ENCODE measurements around the gene WDR72. TPM values are rescaled to one million over a fixed set of nuclear protein-coding genes. Genes with fewer than 3 reads are reported as not detected.
"Not testable (repeated sequence)": the region's sequence is repeated elsewhere in the genome, so short reads cannot be mapped to it uniquely, and the experiment has no call there.

Gene WDR72
- total RNA-seq, 4 donors from 2014 or later, result 87.7 to 110 (median 98.6) TPM

DNA sequence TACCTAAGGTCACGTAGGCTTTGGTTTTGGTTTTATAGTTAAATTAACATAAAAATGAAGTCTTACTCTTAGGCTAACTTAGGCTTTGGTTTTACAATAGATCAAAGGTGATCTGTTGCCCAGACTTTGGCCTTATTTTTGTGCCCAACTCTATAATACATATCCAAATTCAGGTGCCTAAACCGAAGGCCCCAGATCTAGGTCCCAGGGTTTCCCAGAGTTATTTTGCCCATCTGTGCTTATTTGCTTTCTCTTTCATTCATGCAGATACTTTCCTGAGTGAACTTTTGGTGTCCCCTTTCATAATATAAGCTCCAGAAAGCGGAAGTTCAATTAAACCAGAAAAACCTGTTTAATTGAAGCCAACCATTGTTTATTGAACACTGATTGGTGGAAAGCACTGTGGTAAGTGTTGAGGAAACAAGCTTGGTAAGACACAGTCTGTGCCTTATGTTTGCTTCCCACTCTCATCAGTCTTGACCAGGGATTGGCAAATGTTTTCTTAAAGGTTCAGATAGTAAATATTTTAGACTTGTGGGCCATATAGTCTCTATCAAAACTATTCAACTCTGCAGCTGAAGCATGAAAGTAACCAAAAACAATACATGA is 209.7 kb downstream of the WDR72 start:
- no peak for DNase-seq
- H3K36me3 ChIP-seq, result no peaks in the 10 kb centered on the region
- peak overlapping the region in 1 of 3 donors; percentile 35 for H3K27ac ChIP-seq
- peaks cover 8 to 9% of the 10 kb centered on the region in 2 donors for H3K4me1 ChIP-seq
- intact Hi-C loops (cut with DNase I), result no loop called here
- H3K27me3 ChIP-seq, result no peaks in the 10 kb centered on the region
- H3K9me3 ChIP-seq, result no peaks in the 10 kb centered on the region
- no peak overlapping the region for H3K4me3 ChIP-seq (replicated peaks in 1 of 3)
- TF ChIP-seq, protein P1, sequence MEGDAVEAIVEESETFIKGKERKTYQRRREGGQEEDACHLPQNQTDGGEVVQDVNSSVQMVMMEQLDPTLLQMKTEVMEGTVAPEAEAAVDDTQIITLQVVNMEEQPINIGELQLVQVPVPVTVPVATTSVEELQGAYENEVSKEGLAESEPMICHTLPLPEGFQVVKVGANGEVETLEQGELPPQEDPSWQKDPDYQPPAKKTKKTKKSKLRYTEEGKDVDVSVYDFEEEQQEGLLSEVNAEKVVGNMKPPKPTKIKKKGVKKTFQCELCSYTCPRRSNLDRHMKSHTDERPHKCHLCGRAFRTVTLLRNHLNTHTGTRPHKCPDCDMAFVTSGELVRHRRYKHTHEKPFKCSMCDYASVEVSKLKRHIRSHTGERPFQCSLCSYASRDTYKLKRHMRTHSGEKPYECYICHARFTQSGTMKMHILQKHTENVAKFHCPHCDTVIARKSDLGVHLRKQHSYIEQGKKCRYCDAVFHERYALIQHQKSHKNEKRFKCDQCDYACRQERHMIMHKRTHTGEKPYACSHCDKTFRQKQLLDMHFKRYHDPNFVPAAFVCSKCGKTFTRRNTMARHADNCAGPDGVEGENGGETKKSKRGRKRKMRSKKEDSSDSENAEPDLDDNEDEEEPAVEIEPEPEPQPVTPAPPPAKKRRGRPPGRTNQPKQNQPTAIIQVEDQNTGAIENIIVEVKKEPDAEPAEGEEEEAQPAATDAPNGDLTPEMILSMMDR (IDR thresholded peaks at IDR 0.05), result no peak
- TF ChIP-seq POLR2A (IDR thresholded peaks at IDR 0.05), result no peak
- 83% methylated on average over 3 of the region's 3 CpGs for WGBS, 2 donors

DNA sequence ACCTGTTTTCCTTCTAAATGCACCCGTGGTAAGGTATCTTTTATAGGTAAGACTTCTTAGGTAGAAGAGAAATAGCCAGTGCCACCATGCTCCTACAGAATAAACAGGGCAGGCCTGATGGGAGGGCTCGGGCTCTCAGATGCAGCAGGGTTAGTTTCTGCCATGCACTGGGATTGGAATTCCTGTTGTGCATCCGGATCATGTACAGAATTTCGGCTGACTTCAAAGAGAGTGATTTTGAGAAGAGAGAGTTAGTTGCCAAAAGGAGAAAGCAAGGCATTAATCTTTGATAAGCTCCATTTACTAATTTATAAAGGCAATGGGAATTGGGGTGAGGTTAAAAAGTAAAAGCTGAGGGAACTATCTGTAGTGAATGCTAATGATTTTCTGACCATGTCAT is 211.2 kb downstream of the WDR72 start:
- DNase-seq, result no peak
- WGBS, 2 donors, result 47 to 64% methylated on average over 4 of the region's 4 CpGs
- Histone ChIP-seq H3K4me1 (peaks cover 8 to 9% of the 10 kb centered on the region in 2 donors), H3K27ac (no peak overlapping the region), H3K27me3 (no peaks in the 10 kb centered on the region), H3K4me3 (replicated peaks in 1 of 3) (no peak overlapping the region), H3K9me3 (no peaks in the 10 kb centered on the region), H3K36me3 (no peaks in the 10 kb centered on the region)
- intact Hi-C loops (cut with DNase I), result no loop called here
- TF ChIP-seq, protein P1 (IDR thresholded peaks at IDR 0.05), result no peak
- TF ChIP-seq POLR2A (IDR thresholded peaks at IDR 0.05), result no peak

DNA sequence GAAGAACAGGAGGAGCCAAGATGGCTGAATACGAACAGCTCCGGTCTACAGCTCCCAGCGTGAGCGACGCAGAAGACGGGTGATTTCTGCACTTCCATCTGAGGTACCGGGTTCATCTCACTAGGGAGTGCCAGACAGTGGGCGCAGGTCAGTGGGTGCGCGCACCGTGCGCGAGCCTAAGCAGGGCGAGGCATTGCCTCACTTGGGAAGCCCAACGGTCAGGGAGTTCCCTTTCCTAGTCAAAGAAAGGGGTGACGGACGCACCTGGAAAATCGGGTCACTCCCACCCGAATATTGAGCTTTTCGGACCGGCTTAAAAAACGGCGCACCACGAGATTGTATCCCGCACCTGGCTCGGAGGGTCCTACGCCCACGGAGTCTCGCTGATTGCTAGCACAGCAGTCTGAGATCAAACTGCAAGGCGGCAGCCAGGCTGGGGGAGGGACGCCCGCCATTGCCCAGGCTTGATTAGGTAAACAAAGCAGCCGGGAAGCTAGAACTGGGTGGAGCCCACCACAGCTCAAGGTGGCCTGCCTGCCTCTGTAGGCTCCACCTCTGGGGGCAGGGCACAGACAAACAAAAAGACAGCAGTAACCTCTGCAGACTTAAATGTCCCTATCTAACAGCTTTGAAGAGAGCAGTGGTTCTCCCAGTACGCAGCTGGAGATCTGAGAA is 218.7 kb downstream of the WDR72 start:
- DNase-seq; H3K27me3 ChIP-seq; H3K9me3 ChIP-seq; H3K4me3 ChIP-seq (replicated peaks in 1 of 3); H3K27ac ChIP-seq; intact Hi-C loops (cut with DNase I); H3K36me3 ChIP-seq: not testable (repeated sequence)
- WGBS, 2 donors, result 92 to 96% methylated on average over 26 to 32 of the region's 34 CpGs
- peaks cover 5 to 14% of the 10 kb centered on the region in 2 donors for H3K4me1 ChIP-seq

DNA sequence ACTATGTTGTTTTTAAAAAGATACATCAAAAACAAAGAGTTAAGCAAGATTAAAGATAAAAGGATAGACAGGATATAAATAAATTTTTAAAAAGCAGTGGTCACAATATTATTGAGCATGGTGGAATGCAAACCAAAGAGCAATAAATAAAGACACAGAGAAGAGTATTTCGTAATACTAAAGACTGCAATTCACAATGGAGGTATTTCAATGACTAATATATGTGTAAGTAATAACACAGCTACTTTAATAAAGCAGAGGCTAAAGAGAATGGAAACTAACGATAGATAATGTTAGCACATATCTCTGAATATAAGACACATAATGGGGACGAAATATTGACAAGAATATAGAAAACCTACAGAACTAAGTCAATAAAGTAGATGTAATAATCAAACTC is 219.6 kb downstream of the WDR72 start:
- 88 to 89% methylated on average over 3 of the region's 3 CpGs for WGBS, 2 donors
- H3K4me1 ChIP-seq, result peaks cover 10 to 18% of the 10 kb centered on the region in 2 donors
- H3K27me3 ChIP-seq, result no peaks in the 10 kb centered on the region
- intact Hi-C loops (cut with DNase I), result no loop called here
- TF ChIP-seq, protein P1 (IDR thresholded peaks at IDR 0.05), result no peak
- no peak for TF ChIP-seq POLR2A (IDR thresholded peaks at IDR 0.05)
- no peak overlapping the region for H3K4me3 ChIP-seq (replicated peaks in 1 of 3)
- H3K9me3 ChIP-seq, result no peaks in the 10 kb centered on the region
- H3K36me3 ChIP-seq, result no peaks in the 10 kb centered on the region
- no peak overlapping the region for H3K27ac ChIP-seq
- no peak for DNase-seq

DNA sequence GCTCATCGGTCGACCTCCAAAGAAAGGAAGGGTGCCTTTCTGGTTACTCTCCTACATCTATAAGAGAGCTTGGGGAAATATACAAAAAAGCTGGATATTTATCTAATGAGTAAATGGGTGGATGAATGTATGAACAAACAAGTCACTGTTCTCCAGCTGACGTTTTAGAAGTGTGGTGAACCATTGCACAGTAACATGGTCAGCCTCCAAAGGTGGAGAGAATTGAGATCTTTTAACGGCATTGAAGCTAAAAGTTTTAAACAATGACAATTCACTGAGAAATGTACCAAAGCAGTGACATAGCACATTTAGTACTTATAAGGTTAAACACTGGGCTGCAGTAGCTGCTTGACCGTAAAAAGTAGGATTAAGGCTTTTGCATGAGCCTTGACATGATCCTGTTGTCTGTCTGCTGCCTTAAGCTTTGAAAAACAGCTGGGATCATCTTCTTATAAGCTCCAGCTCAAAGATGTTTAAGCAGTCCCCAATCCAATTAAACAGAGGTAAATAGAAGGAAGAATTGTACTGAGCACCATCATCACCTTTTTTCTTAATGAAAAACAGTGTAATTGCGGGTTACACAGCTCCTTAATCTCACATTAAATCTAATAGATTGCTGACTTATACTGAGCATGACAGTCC is 222.9 kb downstream of the WDR72 start:
- intact Hi-C loops (cut with DNase I), result no loop called here
- WGBS, 2 donors, result 49 to 51% methylated on average over 6 of the region's 6 CpGs
- TF ChIP-seq, protein P1 (IDR thresholded peaks at IDR 0.05), result no peak
- TF ChIP-seq POLR2A (IDR thresholded peaks at IDR 0.05), result no peak
- H3K27ac ChIP-seq, result peak overlapping the region; percentile 44 to 59 (median 47)
- no peaks in the 10 kb centered on the region for H3K27me3 ChIP-seq
- no peaks in the 10 kb centered on the region for H3K36me3 ChIP-seq
- no peak overlapping the region for H3K4me3 ChIP-seq (replicated peaks in 1 of 3)
- no peak for DNase-seq
- no peaks in the 10 kb centered on the region for H3K9me3 ChIP-seq
- peaks cover 10 to 18% of the 10 kb centered on the region in 2 donors for H3K4me1 ChIP-seq
